Right ventricle myocardium inferior (tissue), 1 donor: ENCODE results near the gene ZKSCAN8. TPM values are rescaled to one million over a fixed set of nuclear protein-coding genes. Genes with fewer than 3 reads are reported as not detected.
A peak's percentile ranks its signal among the peaks of the same experiment; 100 is the strongest.

Source experiments
- ATAC-seq: fragments of 200-7000 bp; cut with Tn5 transposase; one replicate; pipeline ENCODE4 v1.9.1; 2020; ENCODE audit warnings: mild to moderate bottlenecking, moderate library complexity
- DNase-seq: peaks from one replicate; pipeline ENCODE4 v3.0.0; 2021; ENCODE audit errors: missing footprints
- intact Hi-C: fragments of 100-400 bp; cut with DNase I; formaldehyde crosslinking; loops from one replicate; pipeline ENCODE4 v1.11.0; 2022
- total RNA-seq: library from RNA; stranded (reverse); fragmentation: NEBNext Ultra II Directional; extraction: Animal tissue kit (Norgen Biotek cat#: 25700); gene quantifications from one replicate; pipeline ENCODE4 v1.2.1, GENCODE V29; 2021
- donor health status: DM: no; HTN: yes; CAD: no; lungs with severe emphysema.

Gene ZKSCAN8
- total RNA-seq, 1 donor from 2014 or later = 12.7 TPM

DNA sequence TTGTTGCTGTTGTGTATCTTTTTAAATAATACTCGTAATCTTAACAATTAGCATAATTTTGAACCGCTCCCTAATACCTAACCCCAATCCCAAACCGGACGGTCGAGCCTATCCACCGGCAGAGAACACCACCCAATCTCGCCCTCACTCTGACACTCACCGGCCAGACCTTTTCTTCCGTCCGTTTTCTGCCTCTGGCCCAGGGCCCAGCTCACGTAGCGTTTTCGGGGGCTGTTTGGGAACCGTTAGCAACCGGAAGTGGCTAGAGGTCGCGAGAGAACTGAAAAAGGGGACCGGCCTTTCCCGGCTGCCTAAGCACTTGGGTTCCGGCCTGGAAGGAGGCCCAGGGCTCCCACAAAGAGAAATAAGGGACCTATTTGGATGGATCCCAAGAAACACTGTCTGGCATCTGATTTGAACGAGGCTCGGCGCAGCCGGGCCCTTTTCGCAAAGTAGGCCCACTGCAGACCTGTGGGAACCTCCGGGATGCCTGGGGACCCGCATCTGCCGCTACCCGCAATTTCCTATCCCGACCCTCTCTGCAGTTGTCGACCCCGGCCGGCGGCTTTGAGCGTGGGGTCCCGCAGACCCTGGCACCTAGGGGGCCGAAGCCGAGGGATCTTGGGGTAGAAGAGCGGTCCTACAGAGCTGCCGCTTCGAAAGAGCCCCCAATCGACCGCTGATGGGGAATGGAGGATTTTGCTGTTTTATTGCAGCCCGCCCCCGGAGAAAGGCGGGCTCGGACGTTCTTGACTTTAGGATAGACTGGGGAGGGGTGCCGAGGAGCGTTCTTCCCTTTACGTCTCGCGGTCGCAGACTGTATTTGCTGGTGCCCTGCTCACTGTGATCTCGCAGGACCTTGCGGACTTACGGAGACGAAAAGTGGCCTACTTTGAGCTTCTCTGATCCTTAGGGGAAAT is 4.8 kb upstream of the ZKSCAN8 start:
- intact Hi-C loops = loop anchor here (2.0 kb wide), 1 partner anchor 214 kb away; no protein-coding TSS in a partner anchor
- ATAC-seq = peak; percentile 92
- DNase-seq = peak; percentile 92

DNA sequence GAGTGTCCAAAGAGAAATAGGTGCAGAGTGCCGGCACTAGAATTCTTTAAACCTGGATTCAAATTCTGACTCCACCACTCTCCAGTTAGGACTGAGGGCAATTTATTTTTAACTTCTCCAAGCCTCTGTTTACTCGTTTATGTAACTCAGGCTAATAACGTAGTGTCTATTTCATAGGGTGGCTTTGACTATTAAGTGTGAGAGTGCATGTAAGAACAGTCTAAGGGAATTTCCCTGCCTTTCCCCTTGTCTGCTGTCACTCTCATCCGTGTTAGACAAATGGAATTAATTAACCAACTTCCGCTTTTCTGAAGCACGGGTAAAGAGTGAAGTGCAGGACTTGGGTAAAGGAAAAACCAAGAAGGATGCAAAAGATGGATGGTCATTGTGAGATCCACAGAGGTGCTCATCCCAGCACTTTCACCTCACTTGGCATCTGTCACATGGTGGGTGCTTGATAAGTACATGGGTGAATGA is 4.1 kb upstream of the ZKSCAN8 start:
- intact Hi-C loops = loop anchor here (2.0 kb wide), 1 partner anchor 213 kb away; no protein-coding TSS in a partner anchor
- DNase-seq (no peak), ATAC-seq (no peak)

DNA sequence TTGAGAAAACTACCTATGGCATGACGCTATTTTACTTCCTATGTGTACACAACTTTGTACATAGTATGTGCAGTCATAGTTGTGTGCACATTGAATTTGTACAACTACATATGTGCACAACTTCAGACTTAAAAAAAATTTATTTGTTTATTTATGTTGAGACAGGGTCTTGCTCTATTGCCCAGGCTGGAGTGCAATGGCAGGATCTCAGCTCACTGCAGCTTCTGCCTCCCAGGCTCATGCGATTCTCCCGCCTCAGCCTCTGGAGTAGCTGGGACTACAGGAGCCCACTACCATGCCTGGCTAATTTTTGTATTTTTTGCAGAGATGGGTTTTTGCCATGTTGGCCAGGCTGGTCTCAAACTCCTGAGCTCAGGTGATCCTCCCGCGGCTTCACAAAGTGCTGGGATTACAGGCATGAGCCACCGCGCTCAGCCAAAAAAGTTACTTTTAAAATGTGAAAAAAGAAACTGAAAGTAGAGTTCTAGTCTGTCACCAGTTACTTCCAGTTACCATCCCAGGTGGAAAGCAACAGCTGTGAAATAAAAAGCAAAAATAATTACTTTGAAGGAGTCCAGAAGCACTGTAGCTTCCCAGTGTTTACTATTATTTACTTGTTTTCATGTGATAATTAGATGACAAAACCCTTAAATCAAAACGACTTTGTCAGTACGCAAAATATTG is 1.7 kb upstream of the ZKSCAN8 start:
- DNase-seq (no peak), ATAC-seq (no peak)
- intact Hi-C loops = loop anchor here (5.0 kb wide), 2 partner anchors 82 to 117 kb away; partner anchors contain the start of gene NKAPL

DNA sequence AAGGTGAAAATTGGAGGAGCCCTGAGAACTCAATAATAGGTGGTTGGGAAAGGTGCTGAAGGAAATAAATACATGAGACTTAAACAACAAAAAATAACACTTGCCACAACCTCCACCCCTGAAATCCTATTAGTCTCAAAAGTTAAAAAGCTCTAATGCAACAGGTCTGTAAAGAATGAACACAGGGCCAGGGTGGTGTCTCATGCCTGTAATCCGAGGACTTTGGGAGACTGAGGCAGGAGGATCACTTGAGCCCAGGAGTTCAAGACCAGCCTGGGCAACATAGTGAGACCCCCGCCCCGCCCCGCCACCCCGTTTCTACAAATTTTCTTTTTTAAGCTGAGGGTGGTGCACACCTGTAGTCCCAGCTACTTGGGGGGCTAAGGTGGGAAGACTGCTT is 1.1 kb upstream of the ZKSCAN8 start:
- intact Hi-C loops = loop anchor here (5.0 kb wide), 2 partner anchors 82 to 117 kb away; partner anchors contain the start of gene NKAPL
- no peak for ATAC-seq
- no peak for DNase-seq

DNA sequence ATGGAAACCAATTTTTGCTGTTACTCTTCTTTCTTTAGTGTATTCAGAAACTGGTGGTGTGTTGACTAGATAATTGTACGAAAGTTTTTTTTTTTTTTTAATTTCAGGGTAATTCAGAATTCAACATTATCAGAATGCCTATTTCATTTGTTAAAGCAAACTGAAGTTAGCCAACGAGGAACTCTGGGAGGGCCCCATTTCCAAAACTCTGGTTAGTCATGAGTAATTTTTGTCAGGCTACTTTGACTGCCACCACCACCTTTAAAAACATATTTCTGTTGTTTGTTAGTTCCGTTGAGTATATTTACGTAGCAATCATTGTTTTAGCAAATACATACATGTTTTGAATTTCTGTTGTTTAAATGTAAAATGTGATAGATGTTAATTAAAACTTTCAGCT is 763 bp downstream of the ZKSCAN8 start:
- intact Hi-C loops = loop anchor here (5.0 kb wide), 2 partner anchors 80 to 115 kb away; partner anchors contain the start of gene NKAPL
- DNase-seq (no peak), ATAC-seq (no peak)

DNA sequence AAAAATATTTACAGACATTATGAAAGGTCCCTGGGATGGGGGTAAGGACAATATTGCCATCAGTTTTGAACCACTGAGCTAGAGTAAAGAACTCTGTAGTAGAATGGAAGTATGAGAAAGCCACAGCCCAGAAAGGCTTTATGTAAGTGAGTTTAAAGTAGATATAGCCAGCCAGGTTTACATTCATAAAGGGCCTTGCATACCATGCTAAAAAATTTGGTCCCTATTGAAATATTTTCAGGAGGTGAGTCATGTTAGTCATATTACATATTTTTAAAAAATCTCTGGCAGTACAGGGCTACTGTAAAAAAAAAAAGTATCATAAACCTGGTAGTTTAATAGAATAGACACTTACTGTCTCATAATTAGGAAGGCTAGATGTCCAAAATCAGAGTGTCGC is 3.5 kb downstream of the ZKSCAN8 start:
- DNase-seq = no peak
- ATAC-seq = no peak
- intact Hi-C loops = no loop called here

DNA sequence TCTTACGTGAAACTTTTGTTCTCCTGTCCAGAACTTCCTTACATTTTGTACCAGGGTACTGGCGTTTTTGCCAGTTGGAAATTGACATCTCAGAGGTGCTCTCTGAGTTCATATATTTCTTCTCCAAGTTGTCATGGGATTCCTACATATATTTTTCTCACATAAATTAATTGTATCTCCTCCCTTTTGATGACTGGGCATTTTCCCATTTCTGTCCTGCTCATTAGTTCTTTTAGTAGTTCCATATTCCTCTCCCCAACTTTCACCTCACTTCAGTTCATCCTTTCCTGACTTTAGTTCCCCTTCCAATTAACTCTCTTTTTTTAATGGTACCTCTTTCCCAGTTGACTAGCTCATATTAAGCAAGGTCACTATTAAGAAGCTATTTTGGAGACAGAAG is 10.8 kb downstream of the ZKSCAN8 start:
- ATAC-seq = no peak
- DNase-seq = no peak
- intact Hi-C loops = no loop called here

DNA sequence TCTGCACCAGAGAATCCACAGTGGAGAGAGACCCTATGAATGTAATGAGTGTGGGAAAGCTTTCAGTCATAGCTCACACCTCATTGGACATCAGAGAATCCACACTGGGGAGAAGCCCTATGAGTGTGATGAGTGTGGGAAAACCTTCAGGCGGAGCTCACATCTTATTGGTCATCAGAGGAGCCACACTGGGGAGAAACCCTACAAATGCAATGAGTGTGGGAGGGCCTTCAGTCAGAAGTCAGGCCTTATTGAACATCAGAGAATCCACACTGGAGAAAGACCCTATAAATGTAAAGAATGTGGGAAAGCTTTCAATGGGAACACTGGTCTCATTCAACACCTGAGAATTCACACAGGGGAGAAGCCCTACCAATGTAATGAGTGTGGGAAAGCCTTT is 11.9 kb downstream of the ZKSCAN8 start:
- ATAC-seq (no peak), DNase-seq (no peak)
- intact Hi-C loops = no loop called here

DNA sequence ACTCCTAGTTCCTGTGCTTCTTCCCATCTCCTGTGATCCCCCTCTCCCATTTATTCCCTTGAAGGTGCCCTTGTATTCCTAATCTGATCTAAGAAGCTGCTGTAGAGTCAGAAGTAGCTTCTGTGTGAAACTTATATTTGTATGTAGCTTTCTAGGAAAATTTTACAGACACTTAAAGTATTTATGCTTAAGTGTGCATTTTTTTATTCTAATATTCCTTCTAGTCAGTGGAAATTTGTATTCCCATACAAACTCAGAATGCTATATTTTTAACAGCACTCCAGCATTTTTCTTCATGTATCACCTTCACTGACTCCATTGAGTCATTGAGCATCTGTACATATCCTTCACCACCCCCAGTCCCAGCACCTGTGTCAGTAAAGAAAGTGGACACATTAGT is 12.7 kb downstream of the ZKSCAN8 start:
- ATAC-seq (no peak), DNase-seq (no peak)
- intact Hi-C loops = no loop called here

DNA sequence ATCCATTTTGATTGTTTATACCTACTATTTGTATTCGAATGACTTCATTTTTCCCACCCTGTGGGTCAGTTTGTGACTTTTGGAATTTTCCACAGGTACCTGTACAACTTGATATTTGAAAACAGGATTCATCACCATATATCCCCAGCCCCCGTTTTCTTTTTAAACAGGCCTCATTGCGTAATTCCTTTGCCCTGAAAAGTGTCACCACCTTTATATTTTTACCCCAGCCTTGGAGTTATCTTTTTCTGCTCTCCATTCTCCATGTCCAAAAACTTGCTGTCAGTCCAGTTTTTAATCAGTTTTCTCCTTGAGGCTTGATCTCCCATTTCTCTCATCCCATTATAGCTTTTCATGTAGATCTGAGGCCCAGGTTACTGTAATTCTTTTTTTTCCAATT is 16.6 kb downstream of the ZKSCAN8 start:
- intact Hi-C loops = no loop called here
- ATAC-seq (no peak), DNase-seq (no peak)

DNA sequence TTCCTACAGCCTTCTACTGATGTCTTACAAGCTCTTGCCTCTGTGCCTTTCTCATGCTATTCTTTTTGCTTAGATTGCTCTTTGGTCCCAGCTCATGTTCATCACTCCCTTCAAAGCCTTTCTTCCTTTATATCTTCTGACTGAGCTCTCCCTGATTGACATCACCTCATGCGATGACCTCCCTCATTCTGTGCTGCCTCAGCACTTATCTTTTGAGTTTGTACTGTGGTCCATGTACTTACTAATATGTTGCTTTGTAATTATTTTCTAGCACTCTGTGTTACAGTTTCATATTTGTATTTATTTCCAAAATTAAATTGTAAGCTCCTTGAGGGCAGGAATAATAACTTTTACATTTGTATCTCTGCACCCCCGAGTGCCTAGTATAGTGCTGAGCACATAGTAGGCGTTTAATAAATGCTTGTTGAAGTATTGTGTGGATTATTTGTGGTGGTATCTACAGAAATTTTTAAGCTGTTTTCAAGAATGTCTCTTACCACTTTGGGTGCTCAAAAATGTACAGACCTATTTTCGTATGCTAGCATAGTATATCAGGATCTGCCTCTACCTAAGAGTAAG is 17.4 kb downstream of the ZKSCAN8 start:
- no peak for ATAC-seq
- intact Hi-C loops = no loop called here
- no peak for DNase-seq

DNA sequence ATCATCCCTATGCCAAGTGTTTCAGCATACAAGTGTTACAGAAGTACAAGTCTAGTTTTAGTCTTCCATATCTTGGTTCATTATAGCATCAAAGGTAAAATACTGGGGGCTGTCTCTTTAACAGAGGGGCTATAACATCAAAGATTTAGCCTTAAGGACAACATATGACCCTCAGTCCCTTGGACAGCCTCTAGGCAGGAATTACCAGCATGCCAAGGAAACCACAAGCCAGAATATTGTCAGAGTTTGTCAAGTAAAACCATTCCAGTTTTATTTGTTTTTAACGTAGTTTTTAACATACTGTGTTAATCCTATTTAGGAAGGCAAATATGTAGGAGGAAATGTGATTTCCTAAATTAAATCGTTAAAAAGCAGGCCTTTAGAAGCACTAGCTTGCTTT is 18.6 kb downstream of the ZKSCAN8 start:
- intact Hi-C loops = loop anchor here (5.0 kb wide), 1 partner anchor 57 kb away; no protein-coding TSS in a partner anchor
- DNase-seq (no peak), ATAC-seq (no peak)

DNA sequence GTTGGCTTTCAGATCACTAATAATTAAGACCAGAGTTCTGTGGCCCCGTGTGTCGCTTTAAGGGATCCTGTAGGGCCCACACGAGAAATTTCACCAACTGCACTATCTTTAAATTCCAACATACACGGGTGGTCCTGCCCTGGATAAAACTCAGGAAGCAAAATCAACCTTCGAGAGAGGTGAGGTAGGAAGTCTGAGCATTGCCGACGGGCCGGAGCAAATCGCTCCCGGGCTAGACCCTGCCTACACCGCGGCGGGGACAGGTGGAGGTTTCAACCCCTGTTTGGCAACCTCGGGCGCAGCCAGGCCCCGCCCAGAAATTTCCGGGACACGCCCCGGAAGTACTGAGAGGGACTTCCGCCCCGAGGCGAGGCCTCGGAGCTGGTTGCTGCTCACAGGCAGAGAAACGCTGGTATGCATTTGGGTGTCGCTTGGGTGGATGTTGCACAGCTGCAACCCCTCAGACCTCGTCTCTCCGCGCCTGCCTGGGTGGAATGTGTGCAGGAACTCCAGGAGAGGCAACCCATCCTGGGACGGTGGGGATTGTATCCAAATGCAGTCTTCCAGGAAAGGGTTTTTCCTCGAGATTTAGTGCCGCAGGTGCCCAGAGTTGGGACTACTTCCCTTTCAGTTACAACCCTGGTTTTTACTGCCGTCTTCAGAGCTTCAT is 19.9 kb downstream of the ZKSCAN8 start:
- ATAC-seq = peak; percentile 92
- intact Hi-C loops = loop anchor here (5.0 kb wide), 1 partner anchor 56 kb away; no protein-coding TSS in a partner anchor
- peak; percentile 82 for DNase-seq

DNA sequence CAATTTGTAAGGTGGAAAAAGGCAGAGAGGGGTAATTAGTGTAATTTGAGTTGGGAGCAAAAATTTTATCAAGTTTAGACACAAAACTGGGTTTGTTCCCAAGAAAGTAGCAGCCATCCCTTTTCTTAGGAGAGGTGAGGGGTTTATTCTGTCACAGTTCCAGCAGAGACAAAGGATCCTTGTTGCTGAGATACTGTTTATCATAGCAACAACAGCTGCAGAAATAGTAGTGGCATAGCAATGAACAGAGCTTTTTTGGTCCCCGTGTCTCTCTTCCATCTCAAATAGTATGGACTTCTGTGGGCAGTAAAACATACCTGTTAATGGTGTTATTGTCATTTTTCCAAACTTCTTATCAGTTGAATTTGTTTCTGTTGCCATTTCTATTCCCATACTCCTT is 23.9 kb downstream of the ZKSCAN8 start:
- DNase-seq (no peak), ATAC-seq (no peak)
- intact Hi-C loops = no loop called here

DNA sequence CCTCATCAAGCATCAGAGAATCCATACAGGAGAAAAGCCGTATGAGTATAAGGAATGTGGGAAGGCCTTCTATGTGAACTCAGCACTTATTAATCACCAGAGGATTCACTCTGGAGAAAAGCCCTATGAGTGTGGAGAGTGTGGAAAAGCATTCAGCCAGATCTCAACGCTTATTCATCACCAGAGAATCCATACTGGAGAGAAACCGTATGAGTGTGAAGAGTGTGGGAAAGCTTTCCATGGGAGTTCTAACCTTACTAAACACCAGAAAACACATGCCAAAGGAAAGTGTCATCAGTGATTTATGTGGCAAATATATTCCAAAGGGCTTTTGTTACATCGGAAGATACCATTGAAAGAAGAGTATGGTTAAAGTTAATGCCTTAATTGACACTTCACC is 25.4 kb downstream of the ZKSCAN8 start:
- DNase-seq = no peak
- intact Hi-C loops = no loop called here
- ATAC-seq = no peak

DNA sequence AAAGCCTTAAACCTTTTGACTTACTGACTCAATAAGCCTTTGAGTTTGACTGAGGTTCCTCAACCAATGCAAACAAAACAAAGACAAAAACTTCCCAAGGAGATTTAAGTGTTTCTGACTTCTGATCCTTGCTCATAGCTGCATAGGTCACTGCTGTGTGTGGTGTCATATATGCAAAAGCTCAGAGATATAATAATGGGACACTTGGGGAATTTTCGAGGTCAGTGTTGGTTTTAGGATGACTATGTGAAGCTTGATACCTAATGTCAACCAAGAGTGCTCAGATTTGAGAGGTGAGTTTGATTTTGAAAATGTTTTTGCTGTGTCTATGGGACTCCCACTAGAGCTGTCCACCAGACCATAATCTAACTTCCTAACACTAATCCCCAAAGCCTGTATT is 26.2 kb downstream of the ZKSCAN8 start:
- ATAC-seq (no peak), DNase-seq (no peak)
- intact Hi-C loops = no loop called here

DNA sequence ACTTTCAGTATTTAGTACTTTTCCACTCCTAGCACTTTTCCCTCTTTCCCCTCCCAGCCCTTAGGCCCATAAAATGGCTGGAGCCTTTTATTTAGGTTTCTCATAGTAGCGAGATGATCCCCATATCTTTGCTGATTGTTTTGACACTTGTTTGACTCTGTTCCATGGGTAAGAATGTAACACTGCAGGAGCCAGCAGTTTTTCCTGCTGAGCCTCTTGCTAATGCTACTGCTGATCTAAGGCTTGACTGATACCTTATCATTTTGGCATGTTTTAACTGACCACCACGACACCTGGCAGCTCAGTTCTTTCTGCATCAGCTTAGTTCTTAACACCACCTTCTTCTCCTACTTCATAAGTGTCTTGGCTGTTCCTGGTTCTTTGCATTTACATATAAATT is 29.6 kb downstream of the ZKSCAN8 start:
- DNase-seq = no peak
- ATAC-seq = no peak
- intact Hi-C loops = no loop called here

DNA sequence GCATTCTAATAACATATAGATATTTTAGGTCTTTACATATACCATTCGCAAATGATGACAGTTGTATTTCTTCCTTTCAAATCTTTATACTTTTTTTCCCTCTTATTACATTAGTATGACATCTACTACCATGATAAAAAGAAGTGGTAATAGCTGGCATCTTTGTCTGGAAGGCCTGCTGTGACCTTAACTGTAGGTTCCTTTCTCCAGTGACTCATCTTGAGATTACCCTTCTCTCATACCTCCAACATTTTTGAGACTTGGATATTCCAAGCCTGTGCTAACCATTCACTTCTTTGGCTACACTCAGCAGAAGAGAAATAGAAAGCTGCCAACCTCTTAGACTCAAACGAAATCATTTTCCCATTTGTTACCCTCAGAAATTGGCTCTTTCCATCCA is 30.3 kb downstream of the ZKSCAN8 start:
- DNase-seq (no peak), ATAC-seq (no peak)
- intact Hi-C loops = no loop called here

DNA sequence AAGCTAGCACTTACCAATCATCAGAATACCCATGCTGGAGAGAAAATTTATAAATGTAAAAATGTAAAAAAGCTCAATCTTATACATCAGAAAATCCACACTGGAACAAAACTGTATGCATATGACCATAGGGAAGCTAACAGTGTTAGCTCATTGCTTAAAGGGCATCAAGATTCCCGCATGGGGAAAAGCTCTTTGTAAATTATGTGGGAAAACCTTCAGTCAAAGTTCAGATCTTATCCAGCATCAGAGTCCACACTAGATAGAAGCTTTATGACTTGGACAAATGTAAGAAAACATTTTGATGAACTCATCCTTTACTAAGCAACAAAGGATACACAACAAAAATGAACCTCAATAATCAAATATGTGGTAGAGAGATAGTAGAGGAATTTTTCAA is 34.7 kb downstream of the ZKSCAN8 start:
- DNase-seq (no peak), ATAC-seq (no peak)
- intact Hi-C loops = no loop called here
